ENCODE data around the gene HOXB3.

DNA sequence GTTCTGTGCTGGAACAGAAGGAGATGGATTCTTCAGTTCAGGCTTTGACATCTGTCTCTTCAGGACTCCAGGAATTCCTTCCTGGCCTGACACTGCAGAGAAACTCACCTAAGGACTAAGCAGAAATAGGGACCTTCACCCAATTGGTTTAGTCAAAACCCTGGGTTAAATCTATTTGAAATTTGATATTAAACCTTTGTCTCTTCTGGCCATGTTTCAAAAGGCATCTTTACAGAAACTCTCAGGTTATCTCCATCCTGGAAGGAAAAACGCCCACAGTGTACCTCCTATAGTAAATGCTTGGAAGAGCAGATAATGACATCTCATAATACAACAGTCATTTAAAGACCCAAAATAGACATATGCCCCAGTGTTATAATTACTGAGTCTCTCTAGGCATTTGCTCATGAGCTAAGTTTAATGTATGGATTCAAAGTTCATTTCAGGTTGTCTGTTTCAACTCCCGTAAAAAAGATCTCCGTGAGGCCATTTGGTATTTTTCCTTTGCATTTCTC is 6.3 kb downstream of the HOXB3 start:
- TF ChIP-seq, protein P1, sequence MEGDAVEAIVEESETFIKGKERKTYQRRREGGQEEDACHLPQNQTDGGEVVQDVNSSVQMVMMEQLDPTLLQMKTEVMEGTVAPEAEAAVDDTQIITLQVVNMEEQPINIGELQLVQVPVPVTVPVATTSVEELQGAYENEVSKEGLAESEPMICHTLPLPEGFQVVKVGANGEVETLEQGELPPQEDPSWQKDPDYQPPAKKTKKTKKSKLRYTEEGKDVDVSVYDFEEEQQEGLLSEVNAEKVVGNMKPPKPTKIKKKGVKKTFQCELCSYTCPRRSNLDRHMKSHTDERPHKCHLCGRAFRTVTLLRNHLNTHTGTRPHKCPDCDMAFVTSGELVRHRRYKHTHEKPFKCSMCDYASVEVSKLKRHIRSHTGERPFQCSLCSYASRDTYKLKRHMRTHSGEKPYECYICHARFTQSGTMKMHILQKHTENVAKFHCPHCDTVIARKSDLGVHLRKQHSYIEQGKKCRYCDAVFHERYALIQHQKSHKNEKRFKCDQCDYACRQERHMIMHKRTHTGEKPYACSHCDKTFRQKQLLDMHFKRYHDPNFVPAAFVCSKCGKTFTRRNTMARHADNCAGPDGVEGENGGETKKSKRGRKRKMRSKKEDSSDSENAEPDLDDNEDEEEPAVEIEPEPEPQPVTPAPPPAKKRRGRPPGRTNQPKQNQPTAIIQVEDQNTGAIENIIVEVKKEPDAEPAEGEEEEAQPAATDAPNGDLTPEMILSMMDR (IDR thresholded peaks at IDR 0.05): no peak
- TF ChIP-seq EP300 (IDR thresholded peaks at IDR 0.05): no peak
- no peak for TF ChIP-seq POLR2AphosphoS5 (IDR thresholded peaks at IDR 0.05)

Data from sigmoid colon (tissue), 4 donors.